Activated CD4-positive, alpha-beta T cell treated with anti-CD3 and anti-CD28 coated beads for 24 hours (primary cell): ENCODE data around the gene RER1.
"Not testable (repeated sequence)": the region's sequence is repeated elsewhere in the genome, so short reads cannot be mapped to it uniquely, and the experiment has no call there.

ENCODE experiments used
- DNase-seq, 2 donors: peaks; one replicate each; pipeline ENCODE4 v3.0.0-alpha.2; 2020; ENCODE audit warnings: low read depth in 2 of 2

Gene RER1

DNA sequence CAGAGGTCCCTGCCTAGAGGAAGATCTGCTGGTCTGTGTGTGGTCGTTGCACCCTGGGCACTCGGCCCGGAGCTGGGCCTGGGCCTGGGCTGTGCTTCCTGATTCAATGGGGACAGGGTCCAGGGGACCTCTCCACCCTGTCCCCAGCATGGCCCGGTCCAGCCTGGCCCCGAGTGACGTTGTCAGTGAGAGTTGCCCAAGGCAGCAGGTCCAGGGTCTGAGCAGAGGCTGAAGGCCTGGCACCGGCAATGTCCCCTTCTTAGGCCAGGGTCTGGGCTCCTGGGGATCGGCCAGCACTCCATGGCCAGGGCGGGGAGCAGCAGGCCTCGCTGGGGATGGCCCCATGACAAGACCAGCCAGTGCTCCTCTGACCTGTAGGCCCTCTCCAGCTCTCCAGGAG is 36.3 kb downstream of the RER1 start:
- DNase-seq, result no peak

- no peak for DNase-seq
Measured at GRCh38 chr1:2428490-2428889, 36.8 kb downstream of the RER1 start.

GRCh38 chr1:2429780-2430591 is 38.3 kb downstream of the RER1 start:
- DNase-seq, result no peak

- DNase-seq, result no peak
Measured at GRCh38 chr1:2430592-2430973, 38.9 kb downstream of the RER1 start.

DNA sequence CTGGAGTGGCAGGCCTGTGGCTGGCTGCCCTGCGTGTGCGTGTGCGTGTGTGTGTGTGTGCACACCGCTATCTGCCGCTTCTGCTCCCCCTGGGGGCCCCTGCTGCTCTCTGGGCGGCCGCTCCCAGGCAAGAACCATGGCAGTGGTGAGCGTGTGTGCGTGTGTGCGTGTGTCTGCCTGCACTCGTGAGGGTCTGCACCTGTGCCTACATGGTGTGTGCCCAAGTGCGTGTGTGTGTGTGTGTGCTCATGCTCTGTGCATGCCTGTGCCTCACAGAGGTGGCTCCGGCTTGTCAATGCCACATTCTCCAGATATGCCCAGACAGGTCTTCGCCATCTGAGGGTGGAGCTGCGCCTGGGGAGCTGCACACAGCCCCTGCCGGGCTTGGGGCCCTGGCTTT is 39.5 kb downstream of the RER1 start:
- DNase-seq, result no peak

DNA sequence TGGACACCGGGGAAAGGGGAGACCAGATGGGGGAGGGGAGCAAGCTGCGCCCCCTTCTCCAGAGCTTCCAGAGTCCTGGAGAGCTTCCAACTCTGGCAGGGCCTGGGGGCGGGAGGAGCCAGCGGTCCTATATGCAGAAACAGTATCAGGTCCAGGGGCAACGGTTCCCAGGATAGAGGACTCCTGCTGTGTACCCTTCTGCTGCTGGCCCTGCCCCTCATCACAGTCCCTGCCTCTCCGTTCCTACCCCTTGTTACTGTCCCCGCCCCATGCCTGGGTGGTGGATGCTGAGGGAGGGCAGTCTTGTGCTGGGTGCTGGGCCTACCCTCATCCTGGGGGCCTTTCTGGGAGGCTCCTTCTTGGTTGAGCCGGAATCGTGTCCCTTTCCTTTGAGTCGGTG is 39.9 kb downstream of the RER1 start:
- DNase-seq, result no peak

DNA sequence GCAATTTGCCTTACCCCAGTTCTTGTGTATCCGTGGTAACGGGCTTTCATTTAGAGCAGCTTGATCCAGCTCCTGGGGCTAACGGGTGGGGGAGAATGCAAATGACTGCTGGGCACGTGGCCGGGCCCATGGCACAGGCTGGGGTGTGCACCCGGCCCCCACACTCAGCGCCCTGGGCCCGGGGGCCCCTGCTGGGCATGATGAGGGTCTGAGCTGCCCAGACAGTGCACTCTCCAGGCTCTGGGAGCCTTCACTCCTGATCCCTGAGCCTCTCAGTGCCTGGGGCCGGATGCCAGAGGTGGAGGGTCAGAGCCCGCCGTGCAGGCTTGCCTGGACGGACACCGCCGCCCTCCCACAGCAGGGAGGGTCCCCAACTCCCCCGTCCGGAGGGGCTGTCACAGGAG is 40.8 kb downstream of the RER1 start:
- no peak for DNase-seq

GRCh38 chr1:2433196-2433595 is 41.6 kb downstream of the RER1 start:
- DNase-seq, result no peak

DNA sequence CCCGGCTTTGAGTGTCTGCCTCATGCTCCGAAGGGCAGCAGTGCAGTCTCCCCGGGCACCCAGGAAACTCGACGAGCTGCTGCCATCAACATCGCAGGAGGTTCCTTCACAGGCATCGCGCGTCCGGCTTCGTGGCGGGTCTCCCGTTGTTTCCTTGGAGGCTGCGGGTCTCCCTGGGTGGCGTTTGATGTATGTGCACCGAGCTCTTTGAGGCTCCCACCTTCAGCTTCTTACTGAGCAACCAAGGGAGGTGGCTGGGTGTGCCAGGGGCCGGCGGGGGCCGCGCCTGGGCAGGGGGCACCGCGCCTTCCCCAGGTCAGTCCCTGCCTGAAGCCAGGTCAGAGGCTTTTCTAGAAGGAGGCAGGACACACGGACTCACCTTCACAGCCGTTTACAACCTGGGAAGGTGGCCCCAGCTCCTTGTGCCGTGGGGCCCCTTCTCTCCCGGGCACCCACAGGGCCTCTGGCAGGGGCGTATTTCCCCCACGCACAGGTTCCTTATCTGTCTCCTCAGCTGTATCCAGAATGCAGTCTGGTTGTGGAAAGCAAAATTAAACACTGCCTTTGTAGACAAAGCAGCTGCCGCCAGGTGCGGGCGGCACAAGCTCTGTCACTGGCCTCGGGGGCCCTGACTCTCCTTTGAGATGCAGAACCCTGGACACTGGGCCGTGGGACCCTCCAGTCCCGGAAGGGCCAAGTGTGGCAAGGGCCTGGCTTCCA is 42.5 kb downstream of the RER1 start:
- DNase-seq, result no peak

- DNase-seq, result no peak
Measured at GRCh38 chr1:2435091-2435490, 43.5 kb downstream of the RER1 start.

DNA sequence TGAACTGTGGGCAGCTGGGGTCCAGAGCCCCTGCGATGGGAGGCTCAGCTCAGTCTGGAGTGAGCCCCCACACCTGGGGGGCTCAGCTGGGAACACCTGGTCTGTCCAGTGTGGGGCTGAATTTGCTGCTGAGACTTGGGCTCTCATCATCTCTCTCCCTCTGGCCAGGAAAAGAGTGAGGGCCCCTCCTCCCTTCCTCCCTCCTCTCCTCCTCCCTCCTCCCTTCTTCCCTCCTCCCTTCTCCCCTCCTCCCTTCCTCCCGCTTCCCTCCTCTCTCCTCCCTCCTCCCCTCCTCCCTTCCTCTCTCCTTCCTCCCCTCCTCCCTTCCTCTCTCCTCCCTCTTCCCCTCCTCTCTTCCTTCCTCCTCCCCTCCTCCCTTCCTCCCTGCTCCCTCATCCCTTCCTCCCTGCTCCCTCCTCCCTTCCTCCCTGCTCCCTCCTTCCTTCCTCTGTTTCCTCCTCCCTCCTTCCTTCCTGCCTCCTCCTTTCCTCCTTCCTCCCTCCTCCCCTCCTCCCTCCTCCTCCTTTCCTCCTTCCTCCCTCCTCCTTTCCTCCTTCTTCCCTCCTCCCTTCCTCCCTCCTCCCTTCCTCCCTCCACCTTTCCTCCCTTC is 44.2 kb downstream of the RER1 start:
- no peak for DNase-seq

DNA sequence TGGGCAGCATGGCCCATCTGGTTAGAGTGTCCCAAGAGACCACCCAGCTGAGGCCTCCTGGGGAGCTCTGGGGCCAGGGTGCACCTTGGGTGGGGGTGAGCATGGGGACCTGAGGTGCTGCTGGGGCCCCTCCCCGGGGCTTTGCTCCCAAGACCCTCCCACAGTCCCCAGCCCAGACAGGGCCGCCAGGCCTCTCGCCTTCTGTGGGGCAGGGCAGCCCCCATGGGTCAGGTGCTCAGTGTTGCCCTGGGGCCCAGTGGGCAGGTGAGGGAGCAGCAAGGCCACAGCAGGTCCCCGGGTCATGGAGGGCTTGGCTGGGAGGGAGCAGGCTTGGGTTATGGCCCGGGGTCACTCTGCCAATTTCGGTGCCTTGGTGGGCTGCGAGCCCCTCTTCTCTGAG is 45.2 kb downstream of the RER1 start:
- DNase-seq, result no peak

GRCh38 chr1:2437617-2438016 is 46.0 kb downstream of the RER1 start:
- DNase-seq, result no peak

DNA sequence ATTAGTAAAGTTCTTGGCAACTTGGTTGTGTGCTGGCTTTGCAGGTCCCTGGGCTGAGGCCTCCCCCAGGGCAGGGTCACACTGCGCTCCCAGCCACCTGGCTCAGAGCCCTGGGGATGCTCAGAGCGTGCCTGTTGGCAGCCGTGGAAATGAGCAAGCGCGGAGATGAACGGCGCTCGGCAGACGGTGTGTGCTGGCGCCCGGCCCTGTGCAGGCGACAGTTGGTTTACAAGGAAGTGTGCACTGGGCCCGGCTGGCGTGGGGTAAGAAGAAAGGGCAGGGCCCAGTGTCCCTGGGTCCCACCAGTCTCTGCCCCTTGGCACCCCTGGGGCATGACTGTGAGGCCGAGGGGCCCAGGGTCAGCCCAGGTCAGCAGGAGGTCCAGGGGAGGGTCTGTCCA is 46.4 kb downstream of the RER1 start:
- DNase-seq, result no peak

DNA sequence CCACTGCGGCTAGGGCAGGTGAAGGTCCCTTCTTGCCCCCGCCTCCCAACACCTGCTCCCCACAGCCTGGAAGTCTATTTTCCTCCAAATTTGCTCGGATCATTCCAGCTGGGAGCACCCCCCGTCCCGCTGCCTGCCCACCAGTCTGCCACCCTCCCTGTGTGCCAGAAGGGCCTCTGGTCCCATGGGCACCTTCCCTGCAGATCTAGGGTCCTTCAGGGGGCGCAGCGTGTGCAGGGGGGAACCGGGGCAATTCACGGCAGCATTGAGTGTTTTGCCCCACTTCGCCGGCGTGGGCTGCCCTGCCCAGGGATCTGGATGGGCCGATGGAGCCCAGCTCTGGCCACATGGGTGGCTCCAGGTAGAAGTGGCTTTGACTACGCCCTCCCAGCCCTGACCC is 47.0 kb downstream of the RER1 start:
- no peak for DNase-seq

GRCh38 chr1:2439369-2439768 is 47.7 kb downstream of the RER1 start:
- no peak for DNase-seq

- DNase-seq, result not testable (repeated sequence)
Measured at GRCh38 chr1:2440346-2440745, 48.7 kb downstream of the RER1 start.

GRCh38 chr1:2441746-2442145 is 50.1 kb downstream of the RER1 start:
- no peak for DNase-seq

DNA sequence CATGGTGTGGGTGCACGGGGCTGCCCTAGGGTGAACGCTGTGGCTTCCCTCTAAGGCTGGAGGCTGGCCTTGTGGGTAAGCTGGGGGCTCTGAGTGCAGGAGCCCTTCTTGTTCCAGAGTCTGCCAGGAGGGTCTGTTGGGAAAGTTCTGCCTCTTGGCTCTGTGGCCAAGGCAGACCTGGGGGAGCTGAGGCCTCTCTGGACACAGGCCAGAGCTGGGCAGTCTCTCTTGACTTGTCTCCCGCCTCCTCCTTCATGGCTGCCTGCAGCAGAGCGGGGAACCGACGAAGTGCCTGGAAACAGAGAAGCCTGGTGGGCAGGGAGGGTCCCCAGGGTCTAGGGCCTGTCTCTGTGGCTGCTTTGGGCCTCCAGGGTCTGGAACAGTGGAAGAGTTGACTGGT is 51.0 kb downstream of the RER1 start:
- no peak for DNase-seq

GRCh38 chr1:2443277-2444137 is 51.9 kb downstream of the RER1 start:
- peak in 1 of 2 donors; percentile 17 for DNase-seq

DNA sequence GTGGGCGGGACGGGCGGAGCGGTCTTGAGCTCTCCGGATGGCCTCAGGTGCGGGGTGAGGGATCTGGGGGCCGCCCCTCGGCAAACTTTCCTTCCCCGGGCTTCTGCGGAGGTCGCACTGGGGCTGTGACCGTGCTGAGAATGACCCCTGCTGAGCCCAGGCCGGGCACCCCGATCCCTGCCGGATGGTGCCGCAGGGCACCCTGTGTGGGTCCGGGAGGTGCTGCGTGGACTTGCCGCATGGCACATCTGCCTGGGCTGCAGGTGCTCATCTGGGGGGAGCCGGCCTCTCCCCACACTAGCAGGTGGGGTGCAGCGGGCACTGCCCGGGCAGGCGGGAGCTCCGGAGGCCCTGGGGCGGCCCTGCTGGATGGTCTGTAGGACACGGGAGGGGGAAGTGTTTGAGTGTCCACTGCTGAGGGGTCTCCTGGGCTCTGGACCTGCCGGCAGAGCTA is 52.5 kb downstream of the RER1 start:
- DNase-seq, result no peak
